ENCODE measurements around the gene KIAA1217.

GRCh38 chr10:24172909-24173308 is 36.0 kb upstream of the KIAA1217 start:
- TF ChIP-seq ZNF561 (tag by site-specific recombination; IDR thresholded peaks at IDR 0.05; ENCODE audit: borderline replicate concordance) (no peak), ZNF626 (tag by site-specific recombination; IDR thresholded peaks at IDR 0.05) (no peak), REST (tag by site-specific recombination; IDR thresholded peaks at IDR 0.05) (no peak), ZNF768 (tag by site-specific recombination; IDR thresholded peaks at IDR 0.05) (no peak), CTCF (tag by site-specific recombination; IDR thresholded peaks at IDR 0.05) (no peak), ZNF311 (tag by site-specific recombination; IDR thresholded peaks at IDR 0.05; ENCODE audit: borderline replicate concordance) (no peak), ZBTB11 (tag by site-specific recombination; conservative IDR thresholded peaks at IDR 0.05; ENCODE audit: low read depth) (no peak)
